ENCODE results near the gene GNAT3.

- TF ChIP-seq POLR2A (IDR thresholded peaks at IDR 0.05) = no peak
- TF ChIP-seq CTCF (IDR thresholded peaks at IDR 0.05) = no peak
- TF ChIP-seq POLR2AphosphoS5 (IDR thresholded peaks at IDR 0.05) = no peak
- TF ChIP-seq EP300 (IDR thresholded peaks at IDR 0.05) = no peak
Measured at GRCh38 chr7:80498481-80499349, 13.1 kb downstream of the GNAT3 start.
